Upper lobe of left lung (tissue), 6 donors: ENCODE data around the gene TPGS1. TPM values are rescaled to one million over a fixed set of nuclear protein-coding genes. Genes with fewer than 3 reads are reported as not detected.

Experiments used
- ATAC-seq, 2 donors: fragments of 200-7000 bp; cut with Tn5 transposase; one replicate each; pipeline ENCODE4 v1.9.1; 2022; ENCODE audit warnings: mild to moderate bottlenecking in 2 of 2, moderate library complexity in 2 of 2; ENCODE audit not compliant: low FRiP score in 2 of 2
- DNase-seq, 2 donors: peaks; one replicate each; pipeline ENCODE4 v3.0.0-alpha.2; 2019 to 2020
- H3K27ac ChIP-seq, 4 donors: fragments of 200-600 bp; sonication (generic); one replicate each; pipeline ENCODE4 v1.5.1; 2016 to 2019
- H3K27me3 ChIP-seq, 4 donors: fragments of 200-600 bp; sonication (generic); one replicate each; pipeline ENCODE4 v1.5.1; 2017 to 2019
- H3K36me3 ChIP-seq, 4 donors: fragments of 200-600 bp; sonication (generic); one replicate each; pipeline ENCODE4 v1.5.1; 2016 to 2019
- H3K4me1 ChIP-seq, 4 donors: fragments of 200-600 bp; sonication (generic); one replicate each; pipeline ENCODE4 v1.5.1; 2018 to 2019
- H3K4me3 ChIP-seq, 4 donors: fragments of 200-600 bp; sonication (generic); one replicate each; pipeline ENCODE4 v1.5.1; 2017 to 2019; ENCODE audit warnings: mild to moderate bottlenecking in 2 of 4, moderate library complexity in 1 of 4
- H3K9me3 ChIP-seq, 4 donors: fragments of 200-600 bp; sonication (generic); one replicate each; pipeline ENCODE4 v1.5.1; 2018 to 2019
- CTCF ChIP-seq, 6 experiments: fragments of 450-650 bp in 4 of 6; fragments of 200-600 bp in 2 of 6; sonication (generic) in 2 of 6; IDR thresholded peaks; one replicate each; pipeline ENCODE4 v1.5.1; 2016 to 2019; ENCODE audit warnings: antibody characterized with exemption in 6 of 6
- EP300 ChIP-seq, 4 donors: sonication (generic); formaldehyde crosslinking; IDR thresholded peaks; one replicate each; pipeline ENCODE4 v1.5.1; 2017; ENCODE audit warnings: antibody characterized with exemption in 4 of 4, control low read depth in 2 of 4
- POLR2A ChIP-seq, 4 donors: fragments of 450-650 bp; IDR thresholded peaks; one replicate each; pipeline ENCODE4 v1.5.1; 2016 to 2017; ENCODE audit warnings: antibody characterized with exemption in 4 of 4, mild to moderate bottlenecking in 2 of 4
- POLR2AphosphoS5 ChIP-seq, 2 donors: sonication (generic); formaldehyde crosslinking; IDR thresholded peaks; one replicate each; pipeline ENCODE4 v1.5.1; 2017; ENCODE audit warnings: antibody characterized with exemption in 2 of 2
- WGBS, 2 donors: methylation state at CpG; one replicate each; pipeline ENCODE4 v1.1.5; 2017 to 2018; 5-methylcytosine and 5-hydroxymethylcytosine counted together
- total RNA-seq, 6 donors: library from RNA; depleted of rRNA in 4 of 6; stranded (reverse); fragments of >200 nt in 4 of 6; gene quantifications; one replicate each; pipeline versions ENCODE4 v1.1.0 to v1.2.1, GENCODE V29; 2016 to 2021
- donor health status: DM: no; HTN: no; CAD: no; lungs with moderate emphysema.
- donor health status: DM: no; HTN: yes; CAD: no; lungs with severe emphysema.

TPGS1 gene
- total RNA-seq, 6 donors from 2014 or later, result 30.9 to 67.1 (median 40.1) TPM

GRCh38 chr19:547117-547516 is 39.8 kb downstream of the TPGS1 start:
- TF ChIP-seq CTCF (IDR thresholded peaks at IDR 0.05), result no peak
- no peak for TF ChIP-seq POLR2A (IDR thresholded peaks at IDR 0.05)
- TF ChIP-seq EP300 (IDR thresholded peaks at IDR 0.05), result no peak
- no peak for TF ChIP-seq POLR2AphosphoS5 (IDR thresholded peaks at IDR 0.05)
- H3K27me3 ChIP-seq, result no peaks in the 10 kb centered on the region
- no peak overlapping the region for H3K4me3 ChIP-seq
- WGBS, 2 donors, result 90 to 93% methylated on average over 2 to 15 of the region's 15 CpGs
- no peaks in the 10 kb centered on the region for H3K9me3 ChIP-seq
- ATAC-seq (no peak), DNase-seq (no peak)
- no peak overlapping the region for H3K27ac ChIP-seq
- peaks cover 4 to 12% (median 5%) of the 10 kb centered on the region in 4 donors for H3K4me1 ChIP-seq
- peaks cover 0 to 13% (median 9%) of the 10 kb centered on the region in 4 donors for H3K36me3 ChIP-seq

- no peak for TF ChIP-seq CTCF (IDR thresholded peaks at IDR 0.05)
- TF ChIP-seq EP300 (IDR thresholded peaks at IDR 0.05), result no peak
- no peak for TF ChIP-seq POLR2AphosphoS5 (IDR thresholded peaks at IDR 0.05)
- no peak for TF ChIP-seq POLR2A (IDR thresholded peaks at IDR 0.05)
- Histone ChIP-seq H3K4me3 (no peak overlapping the region), H3K9me3 (no peaks in the 10 kb centered on the region), H3K4me1 (peaks cover 4 to 12% (median 5%) of the 10 kb centered on the region in 4 donors), H3K27me3 (no peaks in the 10 kb centered on the region), H3K27ac (no peak overlapping the region), H3K36me3 (peaks cover 0 to 3% (median 1%) of the 10 kb centered on the region in 4 donors)
- 88% methylated on average over 17 to 24 of the region's 26 CpGs for WGBS, 2 donors
- DNase-seq (no peak), ATAC-seq (no peak)
These were observed 40.8 kb downstream of the TPGS1 start for GRCh38 chr19:547836-548720.

- no peak for TF ChIP-seq CTCF (IDR thresholded peaks at IDR 0.05)
- no peak for TF ChIP-seq POLR2AphosphoS5 (IDR thresholded peaks at IDR 0.05)
- no peak for TF ChIP-seq EP300 (IDR thresholded peaks at IDR 0.05)
- no peak for TF ChIP-seq POLR2A (IDR thresholded peaks at IDR 0.05)
- Histone ChIP-seq H3K36me3 (no peaks in the 10 kb centered on the region), H3K27ac (no peak overlapping the region), H3K4me1 (peaks cover 0 to 6% (median 1%) of the 10 kb centered on the region in 4 donors), H3K27me3 (no peaks in the 10 kb centered on the region), H3K4me3 (no peak overlapping the region), H3K9me3 (no peaks in the 10 kb centered on the region)
- ATAC-seq (no peak), DNase-seq (no peak)
- 83 to 84% methylated on average over 19 to 36 of the region's 52 CpGs for WGBS, 2 donors
These were observed 41.9 kb downstream of the TPGS1 start for GRCh38 chr19:548886-549830.

- H3K4me1 ChIP-seq, result peaks cover 21 to 36% (median 28%) of the 10 kb centered on the region in 4 donors
- no peak for TF ChIP-seq EP300 (IDR thresholded peaks at IDR 0.05)
- TF ChIP-seq CTCF (IDR thresholded peaks at IDR 0.05), result no peak
- TF ChIP-seq POLR2A (IDR thresholded peaks at IDR 0.05), result no peak
- no peak for TF ChIP-seq POLR2AphosphoS5 (IDR thresholded peaks at IDR 0.05)
- 69 to 77% methylated on average over 17 to 20 of the region's 20 CpGs for WGBS, 2 donors
These were observed 47.5 kb downstream of the TPGS1 start for GRCh38 chr19:554817-555216.

More at GRCh38 chr19:554817-555216, 47.5 kb downstream of the TPGS1 start:
- no peak for ATAC-seq
- Histone ChIP-seq H3K27me3 (no peaks in the 10 kb centered on the region), H3K36me3 (no peaks in the 10 kb centered on the region), H3K9me3 (no peaks in the 10 kb centered on the region), H3K27ac (no peak overlapping the region), H3K4me3 (no peak overlapping the region)
- no peak for DNase-seq
